Panc1 (cell line): ENCODE measurements around the gene DIAPH1.

Experiments used
- CTCF ChIP-seq: fragments of 450-650 bp; IDR thresholded peaks from 2 replicates; pipeline ENCODE4 v1.5.1; 2017; ENCODE audit warnings: mild to moderate bottlenecking
- REST ChIP-seq, 2 experiments: IDR thresholded peaks; 2 replicates each; pipeline ENCODE4 v1.6.1; 2011 to 2012; ENCODE audit warnings: low read depth in 2 of 2, control low read depth in 1 of 2, low read length in 1 of 2, mild to moderate bottlenecking in 1 of 2, moderate library complexity in 1 of 2; ENCODE audit not compliant: insufficient read depth in 1 of 2

DNA sequence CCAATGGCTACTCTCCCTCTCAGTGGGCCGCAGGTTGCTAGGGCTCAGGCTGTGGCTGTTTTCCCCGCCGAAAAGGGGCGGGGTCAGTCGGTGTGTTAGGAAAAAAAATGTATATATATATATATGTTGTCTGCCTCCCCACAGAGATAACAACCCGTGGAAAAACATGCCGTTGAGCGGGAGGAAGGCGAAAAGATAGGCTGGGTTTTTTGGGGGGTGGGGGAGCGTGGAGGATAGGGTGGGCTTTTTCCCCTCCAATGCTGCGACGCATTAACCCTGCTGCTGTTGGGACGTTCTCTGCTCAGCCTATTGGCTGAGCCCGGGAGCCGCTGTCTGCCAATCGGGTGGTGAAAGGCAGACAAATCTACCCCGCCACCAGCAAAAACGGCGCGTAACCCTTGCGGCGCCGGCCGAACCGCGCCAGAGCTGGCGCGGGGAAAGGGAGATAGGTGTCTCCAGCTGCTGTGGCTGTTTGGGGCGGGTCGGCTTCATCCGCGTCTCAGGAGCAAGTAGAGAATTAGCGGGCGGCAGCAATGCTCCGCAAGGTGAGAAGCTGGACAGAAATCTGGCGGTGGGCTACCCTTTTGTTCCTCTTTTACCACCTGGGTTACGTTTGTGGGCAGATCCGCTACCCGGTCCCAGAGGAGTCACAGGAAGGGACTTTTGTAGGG, 134.0 kb downstream of the DIAPH1 start, which contains the start of gene PCDHGC4:
- TF ChIP-seq CTCF (no peak), REST (IDR thresholded peaks at IDR 0.05; ENCODE audit: insufficient read depth in 1 of 2, low read depth in 2 of 2, low read length in 1 of 2) (no peak)
